Measurements from ENCODE around the gene RFC1.
"Not testable (repeated sequence)": the region's sequence is repeated elsewhere in the genome, so short reads cannot be mapped to it uniquely, and the experiment has no call there.

DNA sequence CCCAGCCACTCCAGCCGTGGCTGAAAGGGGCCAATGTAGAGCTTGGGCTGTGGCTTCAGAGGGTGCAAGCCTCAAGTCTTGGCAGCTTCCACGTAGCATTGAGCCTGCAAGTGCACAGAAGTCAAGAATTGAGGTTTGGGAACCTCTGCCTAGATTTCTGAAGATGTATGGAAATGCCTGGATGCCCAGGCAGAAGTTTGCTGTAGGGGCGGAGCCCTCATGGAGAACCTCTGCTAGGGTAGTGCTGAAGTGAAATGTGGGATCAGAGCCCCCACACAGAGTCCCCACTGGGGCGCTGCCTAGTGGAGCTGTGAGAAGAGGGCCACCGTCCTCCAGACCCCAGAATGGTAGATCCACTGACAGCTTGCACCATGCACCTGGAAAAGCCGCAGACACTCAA, 5.0 kb upstream of the RFC1 start:
- TF ChIP-seq, protein P1, sequence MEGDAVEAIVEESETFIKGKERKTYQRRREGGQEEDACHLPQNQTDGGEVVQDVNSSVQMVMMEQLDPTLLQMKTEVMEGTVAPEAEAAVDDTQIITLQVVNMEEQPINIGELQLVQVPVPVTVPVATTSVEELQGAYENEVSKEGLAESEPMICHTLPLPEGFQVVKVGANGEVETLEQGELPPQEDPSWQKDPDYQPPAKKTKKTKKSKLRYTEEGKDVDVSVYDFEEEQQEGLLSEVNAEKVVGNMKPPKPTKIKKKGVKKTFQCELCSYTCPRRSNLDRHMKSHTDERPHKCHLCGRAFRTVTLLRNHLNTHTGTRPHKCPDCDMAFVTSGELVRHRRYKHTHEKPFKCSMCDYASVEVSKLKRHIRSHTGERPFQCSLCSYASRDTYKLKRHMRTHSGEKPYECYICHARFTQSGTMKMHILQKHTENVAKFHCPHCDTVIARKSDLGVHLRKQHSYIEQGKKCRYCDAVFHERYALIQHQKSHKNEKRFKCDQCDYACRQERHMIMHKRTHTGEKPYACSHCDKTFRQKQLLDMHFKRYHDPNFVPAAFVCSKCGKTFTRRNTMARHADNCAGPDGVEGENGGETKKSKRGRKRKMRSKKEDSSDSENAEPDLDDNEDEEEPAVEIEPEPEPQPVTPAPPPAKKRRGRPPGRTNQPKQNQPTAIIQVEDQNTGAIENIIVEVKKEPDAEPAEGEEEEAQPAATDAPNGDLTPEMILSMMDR (IDR thresholded peaks at IDR 0.05; ENCODE audit: poor library complexity, severe bottlenecking) = not testable (repeated sequence)
- not testable (repeated sequence) for TF ChIP-seq EP300 (conservative IDR thresholded peaks at IDR 0.05; ENCODE audit: poor library complexity, severe bottlenecking); POLR2AphosphoS5 (IDR thresholded peaks at IDR 0.05); EZH2 (IDR thresholded peaks at IDR 0.05; ENCODE audit: borderline replicate concordance, insufficient read depth, low read length, poor library complexity, severe bottlenecking); SMC3 (conservative IDR thresholded peaks at IDR 0.05; ENCODE audit: poor library complexity)
- TF ChIP-seq, protein P2, sequence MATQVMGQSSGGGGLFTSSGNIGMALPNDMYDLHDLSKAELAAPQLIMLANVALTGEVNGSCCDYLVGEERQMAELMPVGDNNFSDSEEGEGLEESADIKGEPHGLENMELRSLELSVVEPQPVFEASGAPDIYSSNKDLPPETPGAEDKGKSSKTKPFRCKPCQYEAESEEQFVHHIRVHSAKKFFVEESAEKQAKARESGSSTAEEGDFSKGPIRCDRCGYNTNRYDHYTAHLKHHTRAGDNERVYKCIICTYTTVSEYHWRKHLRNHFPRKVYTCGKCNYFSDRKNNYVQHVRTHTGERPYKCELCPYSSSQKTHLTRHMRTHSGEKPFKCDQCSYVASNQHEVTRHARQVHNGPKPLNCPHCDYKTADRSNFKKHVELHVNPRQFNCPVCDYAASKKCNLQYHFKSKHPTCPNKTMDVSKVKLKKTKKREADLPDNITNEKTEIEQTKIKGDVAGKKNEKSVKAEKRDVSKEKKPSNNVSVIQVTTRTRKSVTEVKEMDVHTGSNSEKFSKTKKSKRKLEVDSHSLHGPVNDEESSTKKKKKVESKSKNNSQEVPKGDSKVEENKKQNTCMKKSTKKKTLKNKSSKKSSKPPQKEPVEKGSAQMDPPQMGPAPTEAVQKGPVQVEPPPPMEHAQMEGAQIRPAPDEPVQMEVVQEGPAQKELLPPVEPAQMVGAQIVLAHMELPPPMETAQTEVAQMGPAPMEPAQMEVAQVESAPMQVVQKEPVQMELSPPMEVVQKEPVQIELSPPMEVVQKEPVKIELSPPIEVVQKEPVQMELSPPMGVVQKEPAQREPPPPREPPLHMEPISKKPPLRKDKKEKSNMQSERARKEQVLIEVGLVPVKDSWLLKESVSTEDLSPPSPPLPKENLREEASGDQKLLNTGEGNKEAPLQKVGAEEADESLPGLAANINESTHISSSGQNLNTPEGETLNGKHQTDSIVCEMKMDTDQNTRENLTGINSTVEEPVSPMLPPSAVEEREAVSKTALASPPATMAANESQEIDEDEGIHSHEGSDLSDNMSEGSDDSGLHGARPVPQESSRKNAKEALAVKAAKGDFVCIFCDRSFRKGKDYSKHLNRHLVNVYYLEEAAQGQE (IDR thresholded peaks at IDR 0.05; ENCODE audit: borderline replicate concordance) = not testable (repeated sequence)

Measured in neural cell (in vitro differentiated cells).